NCI-H748 (cell line): Measurements from ENCODE around the gene DGCR6L.
"Not testable (repeated sequence)": the region's sequence is repeated elsewhere in the genome, so short reads cannot be mapped to it uniquely, and the experiment has no call there.

ENCODE experiments used
- DNase-seq: peaks from one replicate; lab custom pipeline; 2025; ENCODE audit not compliant: unreplicated experiment; lab: John Stamatoyannopoulos, UW

The DGCR6L gene

DNA sequence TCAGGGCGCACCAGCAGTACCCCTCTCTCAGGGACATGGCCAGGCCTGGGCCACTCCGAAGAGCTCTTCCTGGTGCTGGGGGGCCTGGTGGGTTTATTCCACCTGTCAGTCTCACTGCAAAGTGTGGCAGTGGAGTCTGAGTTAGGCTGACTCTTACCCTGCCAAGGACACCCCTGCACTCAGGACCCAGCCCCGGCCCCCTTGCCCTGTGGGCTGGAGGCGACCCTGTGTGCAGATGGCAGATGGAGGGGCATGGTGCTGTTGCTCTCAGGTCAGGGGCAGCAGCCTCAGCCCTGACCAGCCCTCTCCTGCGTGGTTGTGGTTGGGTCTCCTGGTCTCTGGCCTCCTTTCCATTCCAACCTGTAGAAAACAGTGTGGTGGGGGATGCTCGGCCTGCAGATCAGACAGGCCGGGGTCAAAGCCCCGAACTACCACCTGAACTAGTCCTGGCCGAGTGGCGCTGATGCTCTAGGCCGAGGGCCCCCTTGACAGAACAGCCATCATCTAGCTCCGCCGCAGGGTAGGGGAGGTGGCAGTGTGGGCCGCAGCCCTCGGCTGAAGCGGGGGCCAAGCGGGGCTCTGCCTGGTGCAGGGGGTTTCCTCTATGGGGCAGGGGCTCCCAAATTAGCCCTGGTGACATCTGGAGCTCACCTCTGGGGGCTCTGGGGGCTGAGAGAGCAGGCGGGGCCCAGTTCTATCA, 41.8 kb downstream of the DGCR6L start:
- not testable (repeated sequence) for DNase-seq

GRCh38 chr22:20276468-20276867, 43.4 kb downstream of the DGCR6L start:
- no peak for DNase-seq

DNA sequence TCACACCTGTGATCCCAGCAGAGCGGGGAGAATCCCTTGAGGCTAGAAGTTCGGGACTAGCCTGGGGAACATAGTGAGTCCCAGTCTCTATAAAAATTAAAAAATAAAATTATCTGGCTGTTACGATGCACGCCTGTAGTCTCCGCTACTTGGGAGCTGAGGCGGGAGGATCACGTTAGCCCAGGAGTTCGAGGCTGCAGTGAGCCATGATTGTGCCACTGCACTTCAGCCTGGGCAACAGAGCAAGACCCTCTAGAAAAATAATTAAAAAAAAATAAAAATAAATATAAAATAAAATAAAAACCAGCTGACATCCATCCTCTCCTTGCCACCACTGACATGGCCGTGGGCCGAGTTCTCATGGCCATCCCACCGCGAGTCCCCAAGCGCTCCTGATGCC, 44.0 kb downstream of the DGCR6L start:
- no peak for DNase-seq

DNA sequence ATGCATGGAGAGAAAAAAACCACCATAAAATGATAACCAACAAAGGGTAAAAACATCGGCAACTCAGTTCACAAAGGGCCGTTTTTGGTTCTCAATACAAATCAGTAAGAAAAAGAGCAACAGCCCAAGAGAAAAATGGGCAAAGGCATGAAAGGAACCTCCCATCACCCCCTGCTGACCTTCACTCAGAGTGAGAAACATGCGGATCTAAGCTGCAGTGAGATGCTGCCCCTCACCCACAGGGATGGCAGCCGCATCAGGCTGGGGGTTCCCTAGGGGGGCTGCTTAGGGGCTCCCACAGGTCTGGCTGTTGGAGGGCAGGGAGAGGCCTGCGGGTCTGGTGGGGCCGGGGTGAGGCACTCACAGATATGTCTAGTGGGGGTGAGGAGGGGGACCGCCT, 44.5 kb downstream of the DGCR6L start:
- not testable (repeated sequence) for DNase-seq

DNA sequence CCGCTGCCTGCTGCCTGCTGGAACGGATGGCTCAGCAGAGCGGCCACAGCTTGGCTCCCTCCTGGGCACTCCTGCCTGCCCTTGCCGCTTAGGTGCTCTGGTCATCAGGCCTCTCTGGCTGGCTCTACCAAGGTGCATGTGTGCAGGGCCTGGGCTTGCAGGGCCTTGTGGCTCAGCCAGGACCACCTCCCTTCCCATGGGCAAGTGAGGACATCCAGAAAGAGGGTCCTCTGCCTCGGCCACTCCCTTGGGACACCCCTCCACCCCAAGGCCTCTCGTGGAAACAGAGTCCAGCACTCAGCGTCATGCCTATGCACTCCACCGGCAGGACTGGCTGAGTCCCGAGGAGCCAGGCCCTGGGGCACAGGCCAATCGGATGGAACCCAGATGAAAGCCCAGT, 45.5 kb downstream of the DGCR6L start:
- not testable (repeated sequence) for DNase-seq

GRCh38 chr22:20273758-20274181, 46.1 kb downstream of the DGCR6L start:
- no peak for DNase-seq

DNA sequence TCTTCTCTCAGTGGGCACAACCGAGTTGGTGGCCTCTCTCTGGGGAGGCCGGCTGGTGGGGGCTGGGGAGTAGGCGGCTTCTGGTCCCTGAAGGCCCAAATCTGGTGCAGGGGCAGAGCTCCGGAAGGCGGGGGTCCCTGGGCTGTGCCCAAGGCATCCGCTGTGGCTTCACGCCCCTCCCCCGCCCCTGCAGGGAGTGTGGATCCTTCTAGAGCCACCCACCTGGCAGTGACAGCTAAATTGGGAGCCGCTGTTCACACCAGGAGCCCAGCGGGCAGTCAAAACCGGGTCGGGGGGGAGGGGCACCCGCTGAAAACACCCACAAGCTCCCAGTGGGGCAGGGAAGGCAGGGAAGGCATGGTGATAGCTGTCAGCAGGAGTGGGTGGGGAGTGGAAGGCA, 47.2 kb downstream of the DGCR6L start:
- DNase-seq, result no peak

GRCh38 chr22:20272174-20272573, 47.7 kb downstream of the DGCR6L start:
- no peak for DNase-seq

DNA sequence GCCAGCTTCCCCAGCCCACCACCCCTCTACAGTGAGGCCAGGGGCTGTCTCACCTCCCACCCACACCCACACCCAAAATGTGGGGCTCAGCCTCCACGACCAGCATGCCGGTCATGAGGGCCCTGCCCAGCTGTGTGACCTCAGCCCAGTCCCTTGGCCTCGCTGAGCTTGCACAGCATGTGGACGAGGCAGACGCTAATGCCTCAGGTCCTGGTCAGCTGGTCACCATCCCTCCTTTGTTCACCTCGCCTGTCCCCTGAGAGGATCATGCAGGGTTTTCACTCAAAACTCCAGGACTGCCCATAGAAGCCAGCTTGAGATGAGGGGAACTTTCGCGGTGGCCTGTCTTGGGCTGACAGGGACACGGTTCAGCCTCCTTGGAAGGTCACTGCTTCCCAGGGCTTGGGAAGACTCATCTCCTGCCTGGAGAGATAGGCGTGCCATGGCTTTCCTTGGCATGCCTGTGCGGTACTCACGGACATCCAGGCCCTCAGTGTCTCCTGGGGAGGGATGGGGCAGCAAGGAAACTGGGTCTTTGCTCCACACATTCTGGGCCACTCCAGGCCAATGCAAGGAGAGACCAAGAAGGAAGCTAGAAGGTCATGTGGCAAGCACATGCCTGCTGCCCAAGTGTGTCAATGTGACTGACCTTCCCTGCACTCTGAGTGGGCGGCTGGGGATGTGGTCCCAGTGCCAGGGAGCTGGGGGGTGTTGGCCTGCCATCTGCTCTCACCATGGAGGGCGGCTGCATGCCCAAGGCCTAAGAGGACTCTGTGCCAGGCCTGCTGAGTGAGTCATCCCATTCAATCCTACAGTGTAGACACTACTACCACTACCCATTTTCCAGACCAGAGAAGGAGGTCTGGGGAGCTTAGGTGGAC, 48.5 kb downstream of the DGCR6L start:
- DNase-seq, result no peak

- not testable (repeated sequence) for DNase-seq
Observed at GRCh38 chr22:20270190-20271113, 49.4 kb downstream of the DGCR6L start.

DNA sequence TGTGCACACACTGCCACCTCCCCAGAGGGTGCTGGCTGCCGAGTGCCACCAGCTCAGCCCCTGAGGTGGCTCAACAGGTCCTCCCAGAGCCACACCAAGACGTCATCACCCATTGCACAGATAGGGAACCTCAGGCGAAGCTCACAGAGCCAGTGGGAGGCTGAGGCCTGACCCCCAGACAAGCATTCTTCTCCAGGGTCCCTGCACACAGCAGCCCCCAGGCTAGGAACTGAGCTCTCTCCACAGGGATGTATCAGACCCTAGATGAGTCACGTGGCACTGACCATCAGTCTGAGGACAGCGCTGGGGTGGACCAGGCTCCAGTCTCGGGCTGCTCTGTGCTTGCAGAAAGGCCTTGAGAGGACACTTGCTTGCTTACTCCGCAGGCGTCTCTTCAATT, 50.2 kb downstream of the DGCR6L start:
- not testable (repeated sequence) for DNase-seq

GRCh38 chr22:20269201-20269600, 50.7 kb downstream of the DGCR6L start:
- DNase-seq, result not testable (repeated sequence)

- DNase-seq, result peak; percentile 54
Observed at GRCh38 chr22:20268279-20269012, 51.4 kb downstream of the DGCR6L start, which contains the start of gene RTN4R. RTN4R (minus strand) TSS chr22:20268318; CDS start chr22:20268092, 226 bp downstream.

GRCh38 chr22:20267441-20268278, 52.2 kb downstream of the DGCR6L start:
- DNase-seq, result peak; percentile 37

- not testable (repeated sequence) for DNase-seq
Observed at GRCh38 chr22:20266667-20267440, 53.0 kb downstream of the DGCR6L start.

DNA sequence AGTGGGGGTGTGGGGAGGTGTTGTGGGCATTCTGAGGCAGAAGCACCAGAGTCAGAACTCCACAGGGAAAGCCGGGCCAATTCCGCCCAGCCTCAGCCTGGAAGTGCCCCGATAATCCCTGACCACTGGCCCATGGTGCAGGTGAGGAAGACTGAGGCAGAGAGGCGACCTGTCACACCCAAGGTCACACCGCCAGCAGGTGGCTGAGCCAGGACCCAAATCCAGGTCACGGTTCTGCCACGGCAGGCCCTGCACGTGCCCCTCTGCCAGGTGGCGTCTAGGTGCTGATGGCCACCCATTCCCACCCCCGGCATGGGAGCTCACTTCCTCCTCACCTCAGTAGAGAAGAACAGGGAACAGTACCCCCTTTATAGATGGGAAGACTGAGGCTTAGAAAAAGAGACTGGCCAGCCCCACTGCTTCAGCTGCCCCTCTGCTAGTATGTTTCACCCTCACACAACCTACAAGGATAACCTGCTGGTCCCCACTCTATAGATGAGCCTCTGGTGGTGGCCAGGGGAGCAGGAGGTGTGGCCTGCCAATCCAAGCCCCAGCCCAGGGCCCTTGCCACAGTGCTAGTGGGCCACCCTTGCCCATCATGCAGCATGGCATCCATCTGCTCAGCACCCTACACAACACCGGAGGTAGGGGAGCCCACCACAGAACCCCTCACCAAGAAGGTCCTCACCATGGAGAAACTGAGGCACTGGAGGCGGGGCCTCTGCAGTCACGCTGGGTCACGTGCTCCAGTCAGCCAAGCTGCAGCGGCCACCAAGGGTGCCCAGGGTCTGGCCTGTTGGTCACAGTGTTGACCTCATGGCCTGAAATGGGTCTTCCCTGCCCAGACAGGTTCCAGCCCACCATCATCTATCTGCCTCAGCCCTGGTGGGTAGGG, 53.8 kb downstream of the DGCR6L start:
- DNase-seq, result not testable (repeated sequence)

GRCh38 chr22:20264614-20265452, 55.0 kb downstream of the DGCR6L start:
- no peak for DNase-seq
